SK-N-SH (cell line): ENCODE data around the gene EXOC6.

ENCODE experiments used
- CTCF ChIP-seq: fragments of 200-600 bp; sonication (generic); IDR thresholded peaks from 2 replicates; pipeline ENCODE4 v1.6.1; 2017; ENCODE audit warnings: antibody characterized with exemption, mild to moderate bottlenecking, moderate library complexity
- MAX ChIP-seq: IDR thresholded peaks from 2 replicates; pipeline ENCODE4 v1.4.0; 2012; ENCODE audit warnings: low read depth
- RCOR1 ChIP-seq: fragments of 150-350 bp; IDR thresholded peaks from 2 replicates; pipeline ENCODE4 v1.6.1; 2017; ENCODE audit warnings: antibody characterized with exemption, low read length
- REST ChIP-seq: IDR thresholded peaks from 2 replicates; pipeline ENCODE4 v1.6.1; 2012; ENCODE audit warnings: mild to moderate bottlenecking, low read depth, low read length, moderate library complexity
- RFX5 ChIP-seq: IDR thresholded peaks from 2 replicates; pipeline ENCODE4 v1.6.1; 2012; ENCODE audit warnings: mild to moderate bottlenecking, improper control_type of control experiment, low read length
- TAF1 ChIP-seq: IDR thresholded peaks from 2 replicates; pipeline ENCODE4 v1.6.1; 2012; ENCODE audit warnings: low read depth, mild to moderate bottlenecking, low read length, moderate library complexity, borderline replicate concordance
- TEAD4 ChIP-seq: IDR thresholded peaks from 2 replicates; pipeline ENCODE4 v1.4.0; 2012; ENCODE audit warnings: mild to moderate bottlenecking, borderline replicate concordance; ENCODE audit not compliant: insufficient read depth
- USF2 ChIP-seq: fragments of 150-350 bp; IDR thresholded peaks from 2 replicates; pipeline ENCODE4 v1.6.1; 2017; ENCODE audit warnings: antibody characterized with exemption, low read length, low read depth, borderline replicate concordance

GRCh38 chr10:92837456-92837855 is 10.9 kb upstream of the EXOC6 start:
- TF ChIP-seq CTCF, result no peak
- no peak for TF ChIP-seq TAF1
- TF ChIP-seq TEAD4, result no peak
- TF ChIP-seq REST, result no peak
- TF ChIP-seq MAX, result no peak
- TF ChIP-seq RFX5, result no peak
- no peak for TF ChIP-seq USF2
- TF ChIP-seq RCOR1, result no peak
